ENCODE results near the gene GNLY.

DNA sequence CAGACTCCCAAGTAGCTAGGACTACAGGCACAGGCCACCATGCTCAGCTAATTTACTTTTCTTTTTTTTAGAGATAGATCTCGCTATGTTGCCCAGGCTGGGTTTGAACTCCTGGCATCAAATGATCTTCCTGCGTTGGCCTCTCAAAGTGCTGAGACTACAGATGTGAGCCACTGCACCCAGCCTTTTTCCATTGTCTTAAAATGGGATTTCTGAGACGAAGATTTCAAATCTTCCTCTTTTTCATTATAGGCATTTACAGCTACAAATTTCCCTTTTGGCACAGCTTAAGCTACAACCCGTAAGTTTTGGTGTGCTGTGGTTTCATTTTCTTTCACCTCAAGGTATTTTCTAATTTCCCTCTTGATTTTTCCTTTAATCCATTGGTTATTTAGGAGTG is 8.6 kb downstream of the GNLY start:
- TF ChIP-seq, protein P1, sequence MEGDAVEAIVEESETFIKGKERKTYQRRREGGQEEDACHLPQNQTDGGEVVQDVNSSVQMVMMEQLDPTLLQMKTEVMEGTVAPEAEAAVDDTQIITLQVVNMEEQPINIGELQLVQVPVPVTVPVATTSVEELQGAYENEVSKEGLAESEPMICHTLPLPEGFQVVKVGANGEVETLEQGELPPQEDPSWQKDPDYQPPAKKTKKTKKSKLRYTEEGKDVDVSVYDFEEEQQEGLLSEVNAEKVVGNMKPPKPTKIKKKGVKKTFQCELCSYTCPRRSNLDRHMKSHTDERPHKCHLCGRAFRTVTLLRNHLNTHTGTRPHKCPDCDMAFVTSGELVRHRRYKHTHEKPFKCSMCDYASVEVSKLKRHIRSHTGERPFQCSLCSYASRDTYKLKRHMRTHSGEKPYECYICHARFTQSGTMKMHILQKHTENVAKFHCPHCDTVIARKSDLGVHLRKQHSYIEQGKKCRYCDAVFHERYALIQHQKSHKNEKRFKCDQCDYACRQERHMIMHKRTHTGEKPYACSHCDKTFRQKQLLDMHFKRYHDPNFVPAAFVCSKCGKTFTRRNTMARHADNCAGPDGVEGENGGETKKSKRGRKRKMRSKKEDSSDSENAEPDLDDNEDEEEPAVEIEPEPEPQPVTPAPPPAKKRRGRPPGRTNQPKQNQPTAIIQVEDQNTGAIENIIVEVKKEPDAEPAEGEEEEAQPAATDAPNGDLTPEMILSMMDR (IDR thresholded peaks at IDR 0.05; ENCODE audit: insufficient read depth, low read depth, low read length), result no peak
- TF ChIP-seq EZH2 (IDR thresholded peaks at IDR 0.05; ENCODE audit: insufficient read depth, low read length), result no peak

All from astrocyte (in vitro differentiated cells and primary cell).